ENCODE results near the gene EED.

GRCh38 chr11:86198139-86198538 lies 46.4 kb upstream of the EED start:
- no peak for TF ChIP-seq POLR2A (IDR thresholded peaks at IDR 0.05)
- TF ChIP-seq CTCF (IDR thresholded peaks at IDR 0.05) = no peak
